ENCODE results near the gene ULK2.

Gene ULK2

GRCh38 chr17:19729900-19730299, 137.8 kb downstream of the ULK2 start:
- DNase-seq, result no peak

GRCh38 chr17:19728084-19728495, 139.6 kb downstream of the ULK2 start:
- peak in 53 of 56 donors; percentile 34 to 89 (median 72) for DNase-seq

- DNase-seq, result peak in 50 of 56 donors; percentile 28 to 88 (median 72)
These were observed 140.1 kb downstream of the ULK2 start for GRCh38 chr17:19727501-19728078.

- peak in 1 of 56 donors; percentile 18 for DNase-seq
These were observed 140.9 kb downstream of the ULK2 start for GRCh38 chr17:19726631-19727376.

- DNase-seq, result no peak
These were observed 142.2 kb downstream of the ULK2 start for GRCh38 chr17:19725486-19725885.

GRCh38 chr17:19724501-19725420, 143.0 kb downstream of the ULK2 start:
- peak in 14 of 56 donors; percentile 16 to 63 (median 28) for DNase-seq

GRCh38 chr17:19723964-19724363, 143.8 kb downstream of the ULK2 start:
- no peak for DNase-seq
